Measurements from ENCODE around the gene GNG4.
"Not testable (repeated sequence)": the region's sequence is repeated elsewhere in the genome, so short reads cannot be mapped to it uniquely, and the experiment has no call there.

The GNG4 gene

GRCh38 chr1:235650341-235651169 is 971 bp upstream of the GNG4 start:
- Histone ChIP-seq H4K8ac (ENCODE audit: low read depth, low read length) (no peak overlapping the region), H2BK120ac (ENCODE audit: insufficient read depth, low read length, poor library complexity) (peak overlapping the region; percentile 82), H3K18ac (ENCODE audit: low read length) (no peak overlapping the region), H3K23ac (ENCODE audit: low read length) (no peak overlapping the region), H4K91ac (ENCODE audit: low read depth, low read length) (no peak overlapping the region), H2BK12ac (ENCODE audit: low read length) (no peak overlapping the region), H3K4ac (ENCODE audit: low read depth, low read length) (no peak overlapping the region), H3K27ac (ENCODE audit: low read depth, low read length) (no peak overlapping the region), H2BK5ac (ENCODE audit: low read depth, low read length, poor library complexity) (no peak overlapping the region), H3K36me3 (ENCODE audit: control insufficient read depth in 1 of 2, insufficient read depth in 2 of 2, low read length in 2 of 2) (no peaks in the 10 kb centered on the region), H3K27me3 (ENCODE audit: insufficient read depth, low read length) (peaks cover 23% of the 10 kb centered on the region), H3K4me1 (ENCODE audit: control insufficient read depth in 1 of 2, insufficient read depth in 2 of 2, low read length in 2 of 2) (peaks cover 5 to 13% of the 10 kb centered on the region in 2 experiments), H3K4me3 (ENCODE audit: low read depth, low read length) (peak overlapping the region; percentile 78), H3K79me2 (ENCODE audit: control insufficient read depth, insufficient read depth, low read length, poor library complexity) (no peaks in the 10 kb centered on the region), H3K79me1 (ENCODE audit: low read length) (peaks cover 2% of the 10 kb centered on the region), H3K9ac (ENCODE audit: low read length) (peak overlapping the region; percentile 5), H4K12ac (ENCODE audit: low read depth, low read length) (no peak overlapping the region), H3K14ac (ENCODE audit: low read length) (no peak overlapping the region), H3K4me2 (ENCODE audit: low read length) (peak overlapping the region; percentile 98), H3K9me3 (ENCODE audit: insufficient read depth, low read depth, low read length) (no peaks in the 10 kb centered on the region), H2AK5ac (ENCODE audit: low read length) (no peak overlapping the region), H2AFZ (ENCODE audit: insufficient read depth, low read length, poor library complexity) (peak overlapping the region; percentile 55)
- WGBS (ENCODE audit: extremely low coverage, insufficient coverage, insufficient read length), result no CpG with 5 or more reads among the region's 71 CpGs
- DNase-seq, result peak in 1 of 2 donors; percentile 47

- H3K4me3 ChIP-seq (ENCODE audit: low read depth, low read length), result peak overlapping the region; percentile 86
- H3K79me2 ChIP-seq (ENCODE audit: control insufficient read depth, insufficient read depth, low read length, poor library complexity), result no peaks in the 10 kb centered on the region
- H4K8ac ChIP-seq (ENCODE audit: low read depth, low read length), result no peak overlapping the region
- no peak overlapping the region for H4K91ac ChIP-seq (ENCODE audit: low read depth, low read length)
- no peak overlapping the region for H3K14ac ChIP-seq (ENCODE audit: low read length)
- H2AK5ac ChIP-seq (ENCODE audit: low read length), result no peak overlapping the region
- H3K18ac ChIP-seq (ENCODE audit: low read length), result no peak overlapping the region
- H3K9me3 ChIP-seq (ENCODE audit: insufficient read depth, low read depth, low read length), result peaks cover 2% of the 10 kb centered on the region
- H3K4me2 ChIP-seq (ENCODE audit: low read length), result peak overlapping the region; percentile 99
- peak; percentile 32 to 60 for DNase-seq
- peaks cover 23% of the 10 kb centered on the region for H3K27me3 ChIP-seq (ENCODE audit: insufficient read depth, low read length)
- no peaks in the 10 kb centered on the region for H3K36me3 ChIP-seq (ENCODE audit: control insufficient read depth in 1 of 2, insufficient read depth in 2 of 2, low read length in 2 of 2)
- H3K4ac ChIP-seq (ENCODE audit: low read depth, low read length), result no peak overlapping the region
- no peak overlapping the region for H2AFZ ChIP-seq (ENCODE audit: insufficient read depth, low read length, poor library complexity)
- H3K27ac ChIP-seq (ENCODE audit: low read depth, low read length), result no peak overlapping the region
- peaks cover 2% of the 10 kb centered on the region for H3K79me1 ChIP-seq (ENCODE audit: low read length)
- no CpG with 5 or more reads among the region's 30 CpGs for WGBS (ENCODE audit: extremely low coverage, insufficient coverage, insufficient read length)
- peaks cover 5 to 13% of the 10 kb centered on the region in 2 experiments for H3K4me1 ChIP-seq (ENCODE audit: control insufficient read depth in 1 of 2, insufficient read depth in 2 of 2, low read length in 2 of 2)
- no peak overlapping the region for H3K23ac ChIP-seq (ENCODE audit: low read length)
- no peak overlapping the region for H4K12ac ChIP-seq (ENCODE audit: low read depth, low read length)
- no peak overlapping the region for H2BK120ac ChIP-seq (ENCODE audit: insufficient read depth, low read length, poor library complexity)
- no peak overlapping the region for H3K9ac ChIP-seq (ENCODE audit: low read length)
- H2BK5ac ChIP-seq (ENCODE audit: low read depth, low read length, poor library complexity), result no peak overlapping the region
- no peak overlapping the region for H2BK12ac ChIP-seq (ENCODE audit: low read length)
Observed at GRCh38 chr1:235648954-235649367, 623 bp downstream of the GNG4 start.

GRCh38 chr1:235648407-235648907 is 1.1 kb downstream of the GNG4 start:
- no peak overlapping the region for H2BK12ac ChIP-seq (ENCODE audit: low read length)
- no peak overlapping the region for H2BK5ac ChIP-seq (ENCODE audit: low read depth, low read length, poor library complexity)
- H4K8ac ChIP-seq (ENCODE audit: low read depth, low read length), result no peak overlapping the region
- H3K14ac ChIP-seq (ENCODE audit: low read length), result no peak overlapping the region
- no peak overlapping the region for H4K91ac ChIP-seq (ENCODE audit: low read depth, low read length)
- H3K4me1 ChIP-seq (ENCODE audit: control insufficient read depth in 1 of 2, insufficient read depth in 2 of 2, low read length in 2 of 2), result peaks cover 5 to 13% of the 10 kb centered on the region in 2 experiments
- no peak overlapping the region for H2BK120ac ChIP-seq (ENCODE audit: insufficient read depth, low read length, poor library complexity)
- peaks cover 2% of the 10 kb centered on the region for H3K9me3 ChIP-seq (ENCODE audit: insufficient read depth, low read depth, low read length)
- no peak overlapping the region for H2AFZ ChIP-seq (ENCODE audit: insufficient read depth, low read length, poor library complexity)
- H3K23ac ChIP-seq (ENCODE audit: low read length), result no peak overlapping the region
- H3K9ac ChIP-seq (ENCODE audit: low read length), result no peak overlapping the region
- H4K12ac ChIP-seq (ENCODE audit: low read depth, low read length), result no peak overlapping the region
- no peak overlapping the region for H3K4ac ChIP-seq (ENCODE audit: low read depth, low read length)
- H3K18ac ChIP-seq (ENCODE audit: low read length), result no peak overlapping the region
- peaks cover 23% of the 10 kb centered on the region for H3K27me3 ChIP-seq (ENCODE audit: insufficient read depth, low read length)
- no peak overlapping the region for H3K27ac ChIP-seq (ENCODE audit: low read depth, low read length)
- no peak overlapping the region for H2AK5ac ChIP-seq (ENCODE audit: low read length)
- no peaks in the 10 kb centered on the region for H3K36me3 ChIP-seq (ENCODE audit: control insufficient read depth in 1 of 2, insufficient read depth in 2 of 2, low read length in 2 of 2)
- H3K4me3 ChIP-seq (ENCODE audit: low read depth, low read length), result no peak overlapping the region
- H3K79me1 ChIP-seq (ENCODE audit: low read length), result peaks cover 2% of the 10 kb centered on the region
- no peaks in the 10 kb centered on the region for H3K79me2 ChIP-seq (ENCODE audit: control insufficient read depth, insufficient read depth, low read length, poor library complexity)
- no CpG with 5 or more reads among the region's 31 CpGs for WGBS (ENCODE audit: extremely low coverage, insufficient coverage, insufficient read length)
- H3K4me2 ChIP-seq (ENCODE audit: low read length), result peak overlapping the region; percentile 99
- no peak for DNase-seq

GRCh38 chr1:235647537-235647936 is 2.0 kb downstream of the GNG4 start:
- H3K18ac ChIP-seq (ENCODE audit: low read length); H4K91ac ChIP-seq (ENCODE audit: low read depth, low read length); H2AK5ac ChIP-seq (ENCODE audit: low read length); H2BK12ac ChIP-seq (ENCODE audit: low read length); H3K79me1 ChIP-seq (ENCODE audit: low read length); H3K4me3 ChIP-seq (ENCODE audit: low read depth, low read length); H3K9ac ChIP-seq (ENCODE audit: low read length); H4K8ac ChIP-seq (ENCODE audit: low read depth, low read length); H3K23ac ChIP-seq (ENCODE audit: low read length); H3K79me2 ChIP-seq (ENCODE audit: control insufficient read depth, insufficient read depth, low read length, poor library complexity); H3K4me2 ChIP-seq (ENCODE audit: low read length); H2BK5ac ChIP-seq (ENCODE audit: low read depth, low read length, poor library complexity); H3K14ac ChIP-seq (ENCODE audit: low read length); H3K9me3 ChIP-seq (ENCODE audit: insufficient read depth, low read depth, low read length); H3K4ac ChIP-seq (ENCODE audit: low read depth, low read length); H2AFZ ChIP-seq (ENCODE audit: insufficient read depth, low read length, poor library complexity); H4K12ac ChIP-seq (ENCODE audit: low read depth, low read length); H3K27ac ChIP-seq (ENCODE audit: low read depth, low read length); H2BK120ac ChIP-seq (ENCODE audit: insufficient read depth, low read length, poor library complexity); H3K36me3 ChIP-seq (ENCODE audit: control insufficient read depth in 1 of 2, insufficient read depth in 2 of 2, low read length in 2 of 2): not testable (repeated sequence)
- peaks cover 23% of the 10 kb centered on the region for H3K27me3 ChIP-seq (ENCODE audit: insufficient read depth, low read length)
- WGBS (ENCODE audit: extremely low coverage, insufficient coverage, insufficient read length), result no CpG with 5 or more reads among the region's 12 CpGs
- peak; percentile 46 to 72 for DNase-seq
- H3K4me1 ChIP-seq (ENCODE audit: control insufficient read depth in 1 of 2, insufficient read depth in 2 of 2, low read length in 2 of 2), result peaks cover 9 to 19% of the 10 kb centered on the region in 2 experiments
